Measurements from ENCODE around the gene AGFG1. TPM values are rescaled to one million over a fixed set of nuclear protein-coding genes. Genes with fewer than 3 reads are reported as not detected.
"Not testable (repeated sequence)": the region's sequence is repeated elsewhere in the genome, so short reads cannot be mapped to it uniquely, and the experiment has no call there.

Gene AGFG1
- total RNA-seq, 2 experiments from 2014 or later, result 119 to 127 TPM

GRCh38 chr2:227597998-227598397, 126.0 kb downstream of the AGFG1 start:
- Mint-ChIP-seq H3K27ac (no peak overlapping the region), H3K4me1 (ENCODE audit: low read depth) (no peaks in the 10 kb centered on the region), H3K9me3 (no peaks in the 10 kb centered on the region), H3K4me3 (no peak overlapping the region), H3K27me3 (peaks cover 17% of the 10 kb centered on the region), H3K36me3 (no peaks in the 10 kb centered on the region)
- intact Hi-C loops (cut with micrococcal nuclease), result no loop called here
- ChIA-PET CTCF (no interaction called here), POLR2A (no interaction called here)
- no peak for DNase-seq

GRCh38 chr2:227598835-227599503, 127.0 kb downstream of the AGFG1 start, which contains the start of gene SCYGR2:
Gene SCYGR2, plus strand, starts transcription at chr2:227598893. Its CDS starts 0 bp downstream, at chr2:227598893.
- CTCF ChIA-PET, result interaction anchor here (0.7 kb wide), 1 partner anchor 107 kb away, joined by 3 read pairs; no protein-coding TSS in a partner anchor
- intact Hi-C loops (cut with micrococcal nuclease); H3K27ac Mint-ChIP-seq; DNase-seq; H3K4me1 Mint-ChIP-seq (ENCODE audit: low read depth); H3K36me3 Mint-ChIP-seq; H3K9me3 Mint-ChIP-seq; POLR2A ChIA-PET; H3K4me3 Mint-ChIP-seq: not testable (repeated sequence)
- H3K27me3 Mint-ChIP-seq, result peaks cover 16% of the 10 kb centered on the region

- no peak for DNase-seq
- no peaks in the 10 kb centered on the region for H3K36me3 Mint-ChIP-seq
- ChIA-PET POLR2A (no interaction called here), CTCF (no interaction called here)
- intact Hi-C loops (cut with micrococcal nuclease), result no loop called here
- H3K4me1 Mint-ChIP-seq (ENCODE audit: low read depth), result no peaks in the 10 kb centered on the region
- no peaks in the 10 kb centered on the region for H3K9me3 Mint-ChIP-seq
- H3K4me3 Mint-ChIP-seq, result no peak overlapping the region
- peaks cover 25% of the 10 kb centered on the region for H3K27me3 Mint-ChIP-seq
- no peak overlapping the region for H3K27ac Mint-ChIP-seq
Measured at GRCh38 chr2:227602358-227602757, 130.4 kb downstream of the AGFG1 start.

GRCh38 chr2:227606476-227606875, 134.5 kb downstream of the AGFG1 start:
- no peak for DNase-seq
- H3K4me3 Mint-ChIP-seq, result no peak overlapping the region
- no peaks in the 10 kb centered on the region for H3K36me3 Mint-ChIP-seq
- intact Hi-C loops (cut with micrococcal nuclease), result no loop called here
- ChIA-PET POLR2A (no interaction called here), CTCF (no interaction called here)
- no peak overlapping the region for H3K27ac Mint-ChIP-seq
- H3K9me3 Mint-ChIP-seq, result no peaks in the 10 kb centered on the region
- H3K27me3 Mint-ChIP-seq, result peaks cover 44% of the 10 kb centered on the region
- peaks cover 14% of the 10 kb centered on the region for H3K4me1 Mint-ChIP-seq (ENCODE audit: low read depth)

GRCh38 chr2:227607941-227608340, 136.0 kb downstream of the AGFG1 start:
- ChIA-PET POLR2A (no interaction called here), CTCF (interaction anchor here (1.0 kb wide), 1 partner anchor 18 kb away, joined by 4 read pairs; no protein-coding TSS in a partner anchor)
- DNase-seq, result no peak
- Mint-ChIP-seq H3K4me3 (no peak overlapping the region), H3K4me1 (ENCODE audit: low read depth) (peaks cover 14% of the 10 kb centered on the region), H3K36me3 (no peaks in the 10 kb centered on the region), H3K9me3 (no peaks in the 10 kb centered on the region), H3K27me3 (peaks cover 54% of the 10 kb centered on the region), H3K27ac (no peak overlapping the region)
- intact Hi-C loops (cut with micrococcal nuclease), result no loop called here

GRCh38 chr2:227608561-227609338, 136.8 kb downstream of the AGFG1 start:
- POLR2A ChIA-PET, result no interaction called here

GRCh38 chr2:227610123-227610522, 138.2 kb downstream of the AGFG1 start:
- Mint-ChIP-seq H3K27me3 (peaks cover 51% of the 10 kb centered on the region), H3K36me3 (no peaks in the 10 kb centered on the region), H3K4me3 (no peak overlapping the region), H3K4me1 (ENCODE audit: low read depth) (peaks cover 14% of the 10 kb centered on the region), H3K9me3 (no peaks in the 10 kb centered on the region), H3K27ac (no peak overlapping the region)
- ChIA-PET CTCF (no interaction called here), POLR2A (no interaction called here)
- no peak for DNase-seq
- intact Hi-C loops (cut with micrococcal nuclease), result no loop called here

More at GRCh38 chr2:227608561-227609338, 136.8 kb downstream of the AGFG1 start:
- Mint-ChIP-seq H3K9me3 (no peaks in the 10 kb centered on the region), H3K27ac (no peak overlapping the region), H3K4me1 (ENCODE audit: low read depth) (peaks cover 14% of the 10 kb centered on the region), H3K36me3 (no peaks in the 10 kb centered on the region), H3K4me3 (no peak overlapping the region), H3K27me3 (peaks cover 56% of the 10 kb centered on the region)
- CTCF ChIA-PET, result interaction anchor here (1.0 kb wide), 1 partner anchor 17 kb away, joined by 4 read pairs; no protein-coding TSS in a partner anchor
- no peak for DNase-seq
- intact Hi-C loops (cut with micrococcal nuclease), result no loop called here

Small RNA genes lying within 50 kb of the gene (microRNA-seq; reads per million reads assigned to microRNA genes)
- gene MIR5703 (ENCODE audit: borderline microRNAs expressed, borderline number of aligned reads, borderline replicate concordance), result not detected

Other genes starting within 250 kb of the AGFG1 start
- 10 to 100 TPM; 73.2 to 74.1 TPM for gene MFF, start 146.9 kb upstream of the AGFG1 start, total RNA-seq
- not detected for gene TM4SF20, start 92.8 kb upstream of the AGFG1 start, total RNA-seq
- gene SCYGR1, start 84.2 kb upstream of the AGFG1 start, total RNA-seq, result not detected
- not detected for gene SCYGR2, start 126.7 kb downstream of the AGFG1 start, total RNA-seq
- gene SCYGR3, start 142.7 kb downstream of the AGFG1 start, total RNA-seq, result not detected
- not detected for gene SCYGR4, start 145.3 kb downstream of the AGFG1 start, total RNA-seq
- not detected for gene SCYGR5, start 194.6 kb downstream of the AGFG1 start, total RNA-seq
- not detected for gene SLC19A3, start 245.9 kb downstream of the AGFG1 start, total RNA-seq

Measured in activated CD4-positive, alpha-beta memory T cell treated with anti-CD3 and anti-CD28 coated beads for 36 hours (primary cell).